Measurements from ENCODE around the gene NMS.

Gene NMS

GRCh38 chr2:100485396-100485795 lies 15.1 kb downstream of the NMS start:
- no peak for DNase-seq (ENCODE audit: low read depth)

GRCh38 chr2:100494712-100495111 lies 24.4 kb downstream of the NMS start:
- no peak for DNase-seq (ENCODE audit: low read depth)

- DNase-seq (ENCODE audit: low read depth): no peak
These were observed 32.5 kb downstream of the NMS start for GRCh38 chr2:100502782-100503181.

GRCh38 chr2:100504542-100504941 lies 34.3 kb downstream of the NMS start:
- no peak for DNase-seq (ENCODE audit: low read depth)

- DNase-seq (ENCODE audit: low read depth): no peak
These were observed 38.8 kb downstream of the NMS start for GRCh38 chr2:100509066-100509465.

- no peak for DNase-seq (ENCODE audit: low read depth)
These were observed 43.4 kb downstream of the NMS start for GRCh38 chr2:100513650-100514049.

- no peak for DNase-seq (ENCODE audit: low read depth)
These were observed 47.3 kb downstream of the NMS start for GRCh38 chr2:100517556-100517955.

- no peak for DNase-seq (ENCODE audit: low read depth)
These were observed 48.5 kb downstream of the NMS start for GRCh38 chr2:100518801-100519200.

- DNase-seq (ENCODE audit: low read depth): no peak
These were observed 49.9 kb downstream of the NMS start for GRCh38 chr2:100520224-100520623.

GRCh38 chr2:100522430-100522829 lies 52.1 kb downstream of the NMS start:
- DNase-seq (ENCODE audit: low read depth): no peak

- no peak for DNase-seq (ENCODE audit: low read depth)
These were observed 54.0 kb downstream of the NMS start for GRCh38 chr2:100524331-100524730.

- no peak for DNase-seq (ENCODE audit: low read depth)
These were observed 56.6 kb downstream of the NMS start for GRCh38 chr2:100526868-100527267.

- DNase-seq (ENCODE audit: low read depth): no peak
These were observed 57.2 kb downstream of the NMS start for GRCh38 chr2:100527440-100528015.

GRCh38 chr2:100529176-100529575 lies 58.9 kb downstream of the NMS start:
- no peak for DNase-seq (ENCODE audit: low read depth)

GRCh38 chr2:100529900-100530299 lies 59.6 kb downstream of the NMS start:
- DNase-seq (ENCODE audit: low read depth): no peak
